HPDE6-E6E7 (cell line): ENCODE results near the gene CD302.
"Not testable (repeated sequence)": the region's sequence is repeated elsewhere in the genome, so short reads cannot be mapped to it uniquely, and the experiment has no call there.

Experiments
- DNase-seq: peaks from one replicate; pipeline ENCODE4 v3.0.0; 2011; ENCODE audit warnings: missing footprints; ENCODE audit errors: extremely low spot score

The CD302 gene

GRCh38 chr2:159748089-159748488 is 49.9 kb downstream of the CD302 start:
- no peak for DNase-seq

- not testable (repeated sequence) for DNase-seq
Observed at GRCh38 chr2:159745237-159745636, 52.8 kb downstream of the CD302 start.

- DNase-seq = no peak
Observed at GRCh38 chr2:159744363-159744762, 53.6 kb downstream of the CD302 start.

GRCh38 chr2:159742846-159743245 is 55.2 kb downstream of the CD302 start:
- DNase-seq = no peak

GRCh38 chr2:159738509-159739390 is 59.3 kb downstream of the CD302 start:
- no peak for DNase-seq

GRCh38 chr2:159737917-159738296 is 60.1 kb downstream of the CD302 start:
- no peak for DNase-seq

- DNase-seq = no peak
Observed at GRCh38 chr2:159737292-159737916, 60.6 kb downstream of the CD302 start.

- DNase-seq = no peak
Observed at GRCh38 chr2:159736048-159736447, 62.0 kb downstream of the CD302 start.

GRCh38 chr2:159735648-159736047 is 62.4 kb downstream of the CD302 start:
- DNase-seq = no peak

- no peak for DNase-seq
Observed at GRCh38 chr2:159728629-159729028, 69.4 kb downstream of the CD302 start.

- DNase-seq = no peak
Observed at GRCh38 chr2:159725713-159726112, 72.3 kb downstream of the CD302 start.

- not testable (repeated sequence) for DNase-seq
Observed at GRCh38 chr2:159724795-159725572, 73.0 kb downstream of the CD302 start.

- DNase-seq = no peak
Observed at GRCh38 chr2:159722580-159722979, 75.4 kb downstream of the CD302 start.

- DNase-seq = no peak
Observed at GRCh38 chr2:159720676-159721075, 77.3 kb downstream of the CD302 start.
